ENCODE measurements around the gene CSTB. TPM values are rescaled to one million over a fixed set of nuclear protein-coding genes. Genes with fewer than 3 reads are reported as not detected.

The CSTB gene
- total and polyA plus RNA-seq, 12 donors = 9.5 to 143 (median 60.6) TPM

- Histone ChIP-seq H3K27me3 (no peaks in the 10 kb centered on the region), H3K4me3 (no peak overlapping the region), H3K27ac (peak overlapping the region in 1 of 5 donors; percentile 68), H3K4me1 (replicated peaks in 1 of 2) (peaks cover 18 to 35% of the 10 kb centered on the region in 2 donors), H3K36me3 (replicated peaks in 1 of 2) (peaks cover 0 to 4% of the 10 kb centered on the region in 2 donors), H3K9me3 (replicated peaks in 1 of 3) (no peaks in the 10 kb centered on the region)
- 56 to 72% (median 69%) methylated on average over 10 to 15 of the region's 15 CpGs for WGBS, 4 donors
- TF ChIP-seq POLR2A (IDR thresholded peaks at IDR 0.05) (no peak), CTCF (IDR thresholded peaks at IDR 0.05) (no peak)
- peak in 1 of 7 donors; percentile 24 for DNase-seq
- intact Hi-C loops (cut with DNase I) = no loop called here
These were observed 42.5 kb downstream of the CSTB start for GRCh38 chr21:43733529-43734071.

DNA sequence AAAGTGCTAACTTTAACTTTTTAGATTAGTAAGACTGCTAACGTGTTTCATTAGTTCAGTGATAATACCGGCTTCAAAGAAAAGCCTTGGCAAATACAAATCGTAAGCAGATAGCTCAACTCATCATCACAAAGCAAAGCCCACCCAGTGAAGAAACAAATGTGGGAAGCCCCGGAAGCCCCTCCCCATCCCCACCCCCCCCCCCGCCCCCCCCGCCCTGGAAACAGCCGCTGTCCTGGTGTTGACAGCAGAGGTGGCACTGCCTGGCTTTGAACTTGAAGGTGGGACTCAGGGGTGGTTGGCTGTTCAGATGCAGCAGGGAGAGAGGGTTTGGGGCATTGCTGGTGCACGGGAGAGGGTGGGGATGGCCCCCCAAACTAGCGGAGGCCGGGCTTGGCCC lies 43.0 kb downstream of the CSTB start:
- H3K27me3 ChIP-seq = no peaks in the 10 kb centered on the region
- TF ChIP-seq CTCF (IDR thresholded peaks at IDR 0.05) = no peak
- no peak for TF ChIP-seq POLR2A (IDR thresholded peaks at IDR 0.05)
- H3K9me3 ChIP-seq (replicated peaks in 1 of 3) = no peaks in the 10 kb centered on the region
- H3K36me3 ChIP-seq (replicated peaks in 1 of 2) = peaks cover 0 to 4% of the 10 kb centered on the region in 2 donors
- H3K4me3 ChIP-seq = no peak overlapping the region
- peak overlapping the region in 1 of 5 donors; percentile 68 for H3K27ac ChIP-seq
- 55 to 67% (median 62%) methylated on average over 8 to 10 of the region's 10 CpGs for WGBS, 4 donors
- intact Hi-C loops (cut with DNase I) = no loop called here
- H3K4me1 ChIP-seq (replicated peaks in 1 of 2) = peaks cover 22 to 38% of the 10 kb centered on the region in 2 donors
- DNase-seq = no peak

DNA sequence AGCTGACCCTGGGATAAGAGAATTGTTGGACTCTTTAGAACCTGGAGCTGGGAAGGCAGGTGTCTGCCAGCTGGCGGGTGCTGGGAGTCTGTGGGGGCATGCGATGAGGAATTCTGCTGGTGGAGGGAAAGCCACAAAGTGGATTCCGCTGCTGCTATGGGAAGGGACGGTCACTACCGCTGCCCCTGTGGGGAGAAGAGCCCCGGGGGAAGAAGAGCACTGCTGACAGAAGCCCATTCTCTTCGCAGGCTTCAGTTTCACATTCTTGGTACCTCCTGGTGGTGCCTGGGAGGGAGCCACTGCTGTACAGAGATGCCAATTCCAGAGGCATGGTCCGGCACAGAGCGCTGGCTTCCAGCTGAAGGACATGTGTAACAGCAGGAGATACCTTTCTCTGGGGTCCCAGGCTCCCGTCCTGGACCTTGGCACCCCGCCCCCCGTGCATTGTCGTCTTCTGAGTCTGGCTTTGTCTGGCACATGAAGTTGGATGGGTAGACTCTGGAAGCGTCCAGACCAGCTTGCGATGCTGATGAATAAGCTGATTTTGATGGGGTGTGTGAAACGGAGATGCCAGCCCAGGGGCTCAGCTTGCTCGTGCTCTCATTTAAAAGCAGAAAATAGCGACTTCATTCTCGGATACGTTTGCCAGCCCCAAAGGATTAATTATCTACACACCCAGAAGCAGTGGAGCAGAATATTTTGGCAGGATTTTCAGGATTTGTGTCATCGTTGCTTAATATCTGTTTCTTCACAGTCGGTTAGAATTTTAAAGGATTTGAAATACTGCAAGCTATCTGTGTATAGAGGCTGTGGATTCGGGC lies 44.0 kb downstream of the CSTB start:
- DNase-seq = peak in 1 of 7 donors; percentile 15
- no peaks in the 10 kb centered on the region for H3K9me3 ChIP-seq (replicated peaks in 1 of 3)
- peak overlapping the region in 3 of 5 donors; percentile 38 to 68 (median 59) for H3K27ac ChIP-seq
- no peaks in the 10 kb centered on the region for H3K27me3 ChIP-seq
- intact Hi-C loops (cut with DNase I) = no loop called here
- no peak overlapping the region for H3K4me3 ChIP-seq
- no peak for TF ChIP-seq POLR2A (IDR thresholded peaks at IDR 0.05)
- no peak for TF ChIP-seq CTCF (IDR thresholded peaks at IDR 0.05)
- 60 to 80% (median 73%) methylated on average over 21 to 23 of the region's 23 CpGs for WGBS, 4 donors
- peaks cover 31 to 47% of the 10 kb centered on the region in 2 donors for H3K4me1 ChIP-seq (replicated peaks in 1 of 2)
- peaks cover 0 to 4% of the 10 kb centered on the region in 2 donors for H3K36me3 ChIP-seq (replicated peaks in 1 of 2)

- Histone ChIP-seq H3K9me3 (replicated peaks in 1 of 3) (no peaks in the 10 kb centered on the region), H3K4me1 (replicated peaks in 1 of 2) (peaks cover 37 to 53% of the 10 kb centered on the region in 2 donors), H3K27me3 (no peaks in the 10 kb centered on the region), H3K4me3 (no peak overlapping the region), H3K27ac (peak overlapping the region in 3 of 5 donors; percentile 38 to 68 (median 59)), H3K36me3 (replicated peaks in 1 of 2) (peaks cover 0 to 4% of the 10 kb centered on the region in 2 donors)
- DNase-seq = peak in 1 of 7 donors; percentile 39
- TF ChIP-seq POLR2A (IDR thresholded peaks at IDR 0.05) (no peak), CTCF (IDR thresholded peaks at IDR 0.05) (no peak)
- intact Hi-C loops (cut with DNase I) = no loop called here
- 50 to 57% (median 54%) methylated on average over 6 of the region's 6 CpGs for WGBS, 4 donors
These were observed 44.6 kb downstream of the CSTB start for GRCh38 chr21:43731476-43731875.

Data from adrenal gland (tissue), 12 donors.